Superior temporal gyrus (tissue), 1 donor: ENCODE measurements around the gene ATOH1.

Experiments
- DNase-seq: peaks from one replicate; pipeline ENCODE4 v3.0.0-alpha.2; 2016; ENCODE audit errors: extremely low spot score

The ATOH1 gene

DNA sequence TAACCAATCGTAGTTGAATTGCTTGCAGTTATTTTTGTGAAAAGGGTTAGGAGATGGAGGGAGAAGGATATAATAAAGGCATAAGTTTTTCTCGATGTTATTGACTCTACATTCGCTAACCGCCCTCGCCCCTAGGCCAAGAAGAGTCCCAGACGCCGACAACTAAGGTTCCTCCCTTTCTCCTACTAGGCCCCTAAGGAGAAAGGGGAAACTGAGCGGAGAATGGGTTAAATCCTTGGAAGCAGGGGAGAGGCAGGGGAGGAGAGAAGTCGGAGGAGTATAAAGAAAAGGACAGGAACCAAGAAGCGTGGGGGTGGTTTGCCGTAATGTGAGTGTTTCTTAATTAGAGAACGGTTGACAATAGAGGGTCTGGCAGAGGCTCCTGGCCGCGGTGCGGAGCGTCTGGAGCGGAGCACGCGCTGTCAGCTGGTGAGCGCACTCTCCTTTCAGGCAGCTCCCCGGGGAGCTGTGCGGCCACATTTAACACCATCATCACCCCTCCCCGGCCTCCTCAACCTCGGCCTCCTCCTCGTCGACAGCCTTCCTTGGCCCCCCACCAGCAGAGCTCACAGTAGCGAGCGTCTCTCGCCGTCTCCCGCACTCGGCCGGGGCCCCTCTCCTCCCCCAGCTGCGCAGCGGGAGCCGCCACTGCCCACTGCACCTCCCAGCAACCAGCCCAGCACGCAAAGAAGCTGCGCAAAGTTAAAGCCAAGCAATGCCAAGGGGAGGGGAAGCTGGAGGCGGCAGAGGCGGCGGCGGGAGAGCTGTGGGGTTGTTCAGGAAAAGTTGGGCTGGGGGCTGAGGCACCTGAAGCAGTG, 5.9 kb downstream of the ATOH1 start:
- DNase-seq, result no peak

DNA sequence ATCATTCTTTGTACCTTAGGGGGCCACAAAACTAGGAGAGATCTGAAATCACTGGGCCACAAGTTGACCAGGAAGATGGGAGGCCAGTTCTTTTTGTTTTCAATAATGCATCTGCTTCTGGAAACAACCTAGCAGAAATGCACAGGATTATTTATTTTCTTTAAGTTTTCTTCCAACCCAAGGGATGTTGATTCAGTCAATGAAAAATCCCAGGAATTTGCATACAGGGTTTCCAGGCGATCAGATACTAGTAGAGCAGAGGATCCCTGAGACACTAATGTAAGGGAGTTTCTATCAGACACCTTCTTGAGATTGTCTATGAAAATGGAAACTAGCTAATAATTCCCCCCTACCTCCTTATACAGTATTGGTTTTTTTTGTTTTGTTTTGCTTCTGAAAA, 7.4 kb downstream of the ATOH1 start:
- DNase-seq, result no peak

DNA sequence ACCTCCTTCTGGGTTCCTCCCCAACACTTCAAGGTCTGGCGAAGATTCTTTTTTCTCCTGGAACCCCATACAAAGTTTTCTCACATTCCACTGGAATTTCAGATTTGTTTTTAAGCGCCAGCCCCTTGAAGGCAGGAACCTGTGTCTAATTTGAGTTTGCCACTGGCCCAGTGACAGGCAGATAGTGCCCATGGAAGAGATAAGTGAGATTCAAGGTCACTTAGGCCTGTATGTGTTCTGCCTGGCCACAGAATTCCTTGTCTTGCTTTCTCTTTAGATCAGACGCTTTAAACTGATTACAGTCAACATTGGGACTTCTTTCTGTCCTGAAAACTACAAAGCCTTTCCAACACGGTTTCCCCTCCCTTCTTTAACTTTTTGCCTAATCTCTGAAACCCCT, 11.2 kb downstream of the ATOH1 start:
- DNase-seq, result no peak

DNA sequence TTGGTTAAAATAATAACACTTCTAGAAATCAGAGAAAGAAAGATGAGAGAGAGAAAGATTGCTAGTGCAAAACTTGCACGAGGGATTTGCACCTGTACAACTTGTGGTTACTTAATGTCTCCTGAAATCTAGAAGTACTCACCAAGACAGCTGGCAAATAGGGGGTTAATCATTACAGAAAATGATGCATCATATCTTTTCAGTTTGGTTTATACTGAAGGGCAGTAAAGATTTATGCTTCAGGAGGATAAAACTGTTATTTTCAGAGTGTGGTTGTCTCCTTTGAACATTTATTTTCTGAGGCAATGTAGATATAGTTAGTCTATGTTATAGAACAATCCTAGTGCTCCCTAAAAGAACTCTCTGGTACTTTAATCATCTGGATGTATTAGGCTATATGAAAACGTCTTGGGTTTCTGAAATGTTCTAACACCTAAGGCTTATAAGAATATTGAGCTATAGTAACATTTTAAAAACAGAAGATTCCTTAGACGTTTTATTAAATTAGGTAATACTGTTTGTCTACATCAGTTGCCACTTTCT, 13.3 kb downstream of the ATOH1 start:
- DNase-seq, result no peak

DNA sequence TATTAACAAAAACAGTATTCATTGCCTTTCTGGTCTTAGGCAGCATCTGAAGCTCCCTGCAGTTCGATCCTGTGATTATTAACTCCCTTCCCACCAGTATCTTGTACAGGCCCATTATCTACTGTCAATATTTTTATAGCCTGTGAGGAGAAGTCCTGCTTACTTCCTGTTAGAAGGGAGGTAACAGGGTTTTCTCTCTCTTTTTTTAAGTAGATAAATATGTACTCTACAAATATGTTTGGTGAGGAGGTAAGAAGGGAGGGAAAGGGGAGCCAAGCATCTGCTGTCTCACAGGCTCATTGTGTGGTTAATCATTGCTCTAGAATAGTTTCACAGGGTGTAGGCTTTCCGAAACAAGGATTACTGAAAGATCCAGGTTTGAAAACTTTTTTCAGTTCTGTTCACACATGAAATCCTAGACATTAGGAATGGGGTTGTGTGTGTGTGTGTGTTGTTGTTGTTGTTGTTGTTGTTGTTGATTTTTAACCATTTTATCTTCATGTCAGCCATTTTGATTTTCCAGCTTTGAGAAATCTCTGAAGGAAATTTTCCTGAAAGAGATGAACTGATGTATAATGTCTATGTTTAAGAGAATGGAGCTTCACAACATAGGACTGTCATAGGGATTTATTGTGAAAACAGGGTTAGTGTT, 14.2 kb downstream of the ATOH1 start:
- no peak for DNase-seq

DNA sequence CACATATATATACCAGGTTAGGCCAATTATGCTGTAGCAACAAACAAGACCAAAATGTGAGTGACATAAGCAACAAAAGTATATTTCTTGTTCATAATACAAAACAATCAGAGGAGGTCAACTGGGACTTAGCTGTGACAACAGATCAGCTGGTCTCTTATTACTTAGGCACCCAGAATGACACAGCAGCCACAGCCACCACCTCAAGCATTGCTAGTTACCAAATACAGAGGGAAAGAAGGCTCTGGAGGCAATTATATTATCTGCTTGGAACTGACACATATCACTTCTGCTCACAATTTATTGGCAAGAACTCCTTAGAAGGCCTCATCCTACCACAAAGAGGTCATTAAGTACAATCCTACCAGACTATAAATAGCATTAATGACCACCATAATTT, 15.2 kb downstream of the ATOH1 start:
- no peak for DNase-seq

DNA sequence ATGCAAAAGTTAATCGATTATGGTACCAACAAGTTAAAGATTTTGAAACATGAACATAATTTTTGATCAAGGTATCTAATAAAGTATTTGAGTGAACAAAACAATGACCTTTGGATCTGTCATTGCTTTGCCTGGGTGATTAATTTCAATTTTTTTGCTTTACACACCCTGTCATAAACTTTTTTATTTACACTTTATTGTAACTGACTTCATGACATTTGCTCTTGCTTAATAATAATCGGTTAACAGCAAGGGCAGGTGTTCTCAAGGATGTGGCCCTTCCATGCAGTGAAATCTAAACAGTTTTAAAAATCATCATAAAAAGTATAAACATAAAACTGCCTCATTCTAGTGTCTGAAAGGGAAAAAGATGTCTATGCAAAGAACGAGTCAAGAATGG, 24.1 kb downstream of the ATOH1 start:
- DNase-seq, result no peak

DNA sequence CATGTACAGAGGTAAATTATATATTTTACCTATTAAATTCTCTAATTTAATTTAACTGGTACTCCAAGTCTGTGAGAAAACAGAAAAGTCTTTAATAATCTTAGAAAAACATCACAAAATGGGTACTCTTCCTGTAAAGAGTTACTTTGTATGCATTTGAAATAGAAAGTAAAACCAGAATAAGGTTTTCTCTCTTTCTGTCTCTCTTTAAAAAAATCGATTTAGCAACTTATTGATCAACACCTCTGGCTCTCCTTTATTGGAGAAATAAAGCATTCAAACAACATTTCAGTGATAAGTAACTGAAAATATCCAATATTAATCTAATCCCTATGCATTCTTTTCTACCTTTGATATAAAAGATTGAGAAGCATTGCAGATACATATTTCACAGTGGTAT, 27.4 kb downstream of the ATOH1 start:
- DNase-seq, result no peak

DNA sequence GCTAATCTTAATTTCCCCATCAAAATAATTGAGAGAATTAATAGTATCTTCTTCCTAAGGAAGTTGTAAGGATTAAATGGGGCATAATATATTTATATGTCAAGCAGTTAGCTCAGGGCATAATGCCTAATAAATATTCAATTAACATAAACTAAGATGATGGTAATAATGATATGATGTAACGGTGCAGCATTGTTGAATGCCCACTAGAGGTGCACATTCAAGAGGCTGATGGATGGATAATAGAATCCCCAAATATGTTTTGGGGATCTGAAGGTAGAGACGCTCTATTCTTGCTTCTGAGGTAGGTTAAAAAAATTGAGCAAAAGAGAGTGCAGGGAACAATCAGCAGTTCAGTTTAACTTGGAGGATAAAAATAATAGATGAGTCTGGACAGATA, 37.1 kb downstream of the ATOH1 start:
- no peak for DNase-seq

DNA sequence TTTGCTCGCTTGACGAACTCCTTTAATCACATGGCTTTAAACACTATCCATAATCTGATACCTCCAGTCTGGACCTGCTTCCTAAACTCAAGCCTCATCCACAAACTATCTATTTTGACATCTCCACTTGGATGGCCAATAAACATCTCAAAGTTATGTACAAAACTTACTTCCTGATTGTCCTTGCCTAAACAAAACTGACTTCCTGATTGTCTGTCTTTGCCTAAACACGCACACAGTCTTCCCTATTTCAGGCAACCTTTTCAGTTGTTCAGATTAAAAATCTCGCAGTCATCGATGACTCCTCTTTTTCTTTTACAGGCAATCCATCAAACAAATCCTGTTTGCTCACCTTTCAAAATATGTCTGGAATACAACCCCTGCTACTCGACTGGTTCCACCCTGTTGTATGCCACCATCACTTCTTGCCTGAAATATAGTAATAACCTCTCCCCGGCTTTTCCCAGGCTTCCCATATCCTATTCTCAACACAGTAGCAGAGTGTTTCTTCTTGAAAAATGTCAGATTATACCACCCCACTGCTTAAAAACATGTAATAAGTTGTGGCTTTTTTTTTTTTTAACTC, 39.0 kb downstream of the ATOH1 start:
- DNase-seq, result no peak

DNA sequence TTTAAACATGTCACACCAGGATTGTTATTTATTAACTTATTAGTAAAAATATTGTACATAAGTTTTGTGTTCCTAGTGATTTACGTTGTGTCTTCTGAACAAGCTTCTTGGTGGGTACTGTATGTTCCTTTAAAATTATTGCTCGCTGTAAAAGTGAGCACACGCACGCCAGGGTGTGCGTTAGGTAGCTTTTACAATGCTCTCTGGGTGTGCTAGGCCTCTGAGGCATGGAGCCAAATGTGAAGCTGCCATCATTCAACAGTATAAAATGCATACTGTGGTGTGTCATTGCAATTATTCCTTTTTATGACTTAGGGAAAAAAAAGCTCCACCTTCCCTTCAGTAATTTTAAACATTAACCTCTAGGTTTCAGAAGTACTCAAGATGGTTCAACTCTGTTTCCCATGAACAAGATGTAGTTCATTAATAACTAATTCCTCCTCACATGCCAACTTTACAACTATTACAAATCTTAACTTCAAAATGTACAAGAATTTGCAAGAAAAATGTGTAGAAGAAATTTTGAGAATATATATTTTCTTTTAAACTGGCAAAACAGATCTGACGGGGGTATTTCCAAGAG, 42.4 kb downstream of the ATOH1 start:
- no peak for DNase-seq

DNA sequence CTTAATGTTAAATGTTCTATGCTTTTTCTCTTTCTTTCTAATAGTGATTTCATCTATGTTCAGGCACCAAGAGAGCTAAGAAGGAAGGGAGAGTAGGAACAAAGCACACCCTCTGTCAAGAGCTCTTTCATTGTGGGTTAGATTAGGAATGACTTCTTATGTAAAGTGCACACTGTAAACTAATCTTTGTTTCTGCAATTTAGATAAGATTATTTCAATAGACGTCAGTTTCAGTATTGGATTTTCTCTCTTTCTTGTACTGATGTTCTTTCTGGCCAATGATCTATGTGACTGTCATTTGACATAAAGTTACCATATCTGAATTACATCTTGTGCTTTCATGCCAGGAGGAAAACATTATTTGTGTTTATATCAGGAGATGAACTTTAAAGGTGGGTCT, 48.2 kb downstream of the ATOH1 start:
- no peak for DNase-seq

DNA sequence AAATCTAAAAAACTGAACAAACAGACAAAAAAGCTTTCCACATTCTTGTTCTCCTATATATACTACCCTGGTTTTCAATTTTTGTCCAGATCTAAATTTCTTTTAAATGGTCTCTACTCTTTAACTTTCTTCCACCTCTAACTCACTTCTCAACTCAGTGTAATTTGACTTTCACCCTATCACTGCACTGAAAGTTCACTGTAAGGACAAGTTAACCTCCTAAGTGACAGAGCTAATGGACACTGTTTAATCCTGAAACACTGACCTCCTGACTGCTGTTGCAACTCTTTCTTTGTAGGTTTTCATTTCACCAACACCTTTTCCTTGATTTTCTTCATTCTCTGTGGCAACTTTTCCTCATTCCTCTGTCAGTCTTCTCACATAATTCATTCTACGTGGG, 50.0 kb downstream of the ATOH1 start:
- no peak for DNase-seq

DNA sequence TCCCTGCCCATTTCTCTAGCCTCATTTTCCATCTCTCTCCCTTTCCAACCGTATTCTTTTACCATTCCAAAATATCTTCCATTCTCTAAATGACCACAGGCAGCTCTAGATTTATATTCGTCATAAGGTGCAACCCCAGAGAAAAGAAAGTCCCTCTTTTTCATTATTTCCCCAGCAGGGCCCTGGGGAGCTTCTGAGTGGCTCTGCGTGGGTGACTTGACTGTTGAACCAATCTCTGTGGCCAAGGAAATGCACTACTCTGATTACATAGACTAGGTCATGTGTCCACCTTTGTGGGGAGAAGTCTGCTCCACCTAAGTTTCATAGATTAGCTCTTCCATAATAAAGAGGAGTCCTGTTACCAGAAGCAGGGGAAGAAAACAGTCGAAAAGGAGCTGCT, 51.4 kb downstream of the ATOH1 start:
- no peak for DNase-seq
